GM18861 (cell line): ENCODE results near the gene FIS1.
A peak's percentile ranks its signal among the peaks of the same experiment; 100 is the strongest.
"Not testable (repeated sequence)": the region's sequence is repeated elsewhere in the genome, so short reads cannot be mapped to it uniquely, and the experiment has no call there.

ENCODE experiments used
- ATAC-seq: cut with Tn5 transposase; IDR thresholded peaks from one replicate; pipeline ENCODE4 v1.9.1; 2021; ENCODE audit not compliant: unreplicated experiment

Gene FIS1

GRCh38 chr7:101258243-101258731 is 13.4 kb upstream of the FIS1 start:
- no peak for ATAC-seq

DNA sequence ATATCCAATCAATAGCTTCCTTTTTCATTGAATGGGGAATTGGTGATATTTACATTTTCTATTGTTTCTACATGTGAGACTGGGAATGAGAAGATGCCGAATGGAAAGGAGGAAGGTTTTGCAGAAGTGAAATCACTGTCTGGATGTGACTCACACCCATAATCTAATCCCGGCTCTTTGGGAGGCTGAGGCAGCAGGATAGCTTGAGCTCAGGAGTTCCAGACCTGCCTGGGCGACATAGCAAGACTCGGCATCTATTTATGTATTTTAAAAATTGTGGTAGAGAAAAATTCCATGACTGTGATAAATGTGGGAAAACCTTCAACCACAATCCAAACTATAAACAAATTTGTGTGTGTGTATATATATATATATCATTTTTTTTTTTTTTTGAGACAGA is 10.9 kb upstream of the FIS1 start:
- ATAC-seq: no peak

DNA sequence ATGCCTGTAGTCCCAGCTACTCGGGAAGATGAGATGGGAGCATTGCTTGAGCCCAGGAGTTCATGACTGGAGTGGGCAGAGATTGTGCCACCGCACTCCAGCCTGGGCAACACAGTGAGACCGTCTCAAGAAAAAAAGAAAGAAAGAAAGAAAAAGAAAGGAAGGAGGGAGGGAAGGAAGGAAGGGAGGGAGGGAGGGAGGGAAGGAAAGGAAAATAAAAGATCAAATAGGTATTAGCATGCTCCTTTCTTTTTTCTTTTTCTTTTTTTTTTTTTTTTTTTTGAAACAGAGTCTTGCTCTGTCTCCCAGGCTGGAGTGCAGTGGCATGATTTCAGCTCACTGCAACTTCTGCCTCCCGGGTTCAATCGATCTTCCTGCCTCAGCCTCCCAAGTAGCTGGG is 8.3 kb upstream of the FIS1 start:
- ATAC-seq: not testable (repeated sequence)

DNA sequence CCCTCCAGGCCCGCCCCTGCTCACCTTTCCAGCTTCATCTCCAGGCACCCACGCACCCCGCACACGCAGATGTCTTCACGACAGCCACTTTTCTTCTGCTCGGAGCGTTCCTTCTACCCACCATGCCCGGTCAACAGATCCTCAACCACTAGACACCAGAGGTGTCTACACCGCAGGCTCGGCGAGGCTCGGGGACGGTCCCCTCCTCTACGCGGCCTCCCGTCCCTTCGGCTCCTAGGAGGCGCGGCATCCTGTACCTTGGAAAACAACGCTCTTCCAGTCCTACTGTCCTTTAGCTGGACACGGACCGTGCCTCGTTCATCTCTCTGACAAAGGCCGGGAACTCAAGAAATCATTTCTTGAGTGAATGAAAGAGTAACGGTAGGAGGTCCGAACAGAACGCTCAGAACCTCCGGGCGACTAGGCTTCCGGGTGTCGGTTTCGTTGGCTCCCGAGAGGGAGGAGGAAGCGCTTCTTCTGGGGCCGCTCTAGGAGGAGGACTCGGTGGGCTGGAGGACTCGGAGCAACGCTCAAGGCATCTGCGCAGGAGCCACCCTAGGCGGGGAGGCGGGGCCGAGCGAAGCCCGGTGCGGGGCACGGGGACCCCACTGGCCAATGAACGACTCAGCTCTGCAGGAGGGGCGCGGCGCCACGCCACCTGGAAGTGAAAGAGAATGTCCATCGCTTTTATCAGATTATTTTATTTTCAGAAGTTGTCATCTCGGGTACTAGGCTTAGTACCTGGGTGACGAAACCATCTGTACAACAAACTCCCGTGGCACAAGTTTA is 7.2 kb upstream of the FIS1 start:
- peak; percentile 92 for ATAC-seq

- no peak for ATAC-seq
Measured at GRCh38 chr7:101250324-101250723, 5.4 kb upstream of the FIS1 start.

DNA sequence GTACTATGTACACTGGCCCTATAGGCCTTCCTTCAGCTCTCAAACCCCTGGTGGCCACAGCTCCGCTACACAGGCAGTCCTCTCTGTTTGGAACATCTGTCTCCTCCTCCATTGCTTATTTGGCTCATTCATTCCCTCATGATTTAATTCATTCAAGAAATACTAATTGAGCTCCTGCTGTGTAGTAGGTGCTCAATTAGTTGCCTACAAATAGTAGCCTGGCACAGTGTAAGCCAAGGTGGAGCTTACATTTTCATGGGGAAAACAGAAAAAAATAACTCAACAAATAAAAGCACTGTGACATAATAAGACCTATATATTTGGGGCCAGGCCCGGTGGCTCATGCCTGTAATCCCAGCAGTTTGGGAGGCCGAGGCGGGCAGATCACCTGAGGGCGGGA is 3.4 kb upstream of the FIS1 start:
- ATAC-seq: no peak

- ATAC-seq: no peak
Measured at GRCh38 chr7:101245147-101245668, 327 bp upstream of the FIS1 start.

DNA sequence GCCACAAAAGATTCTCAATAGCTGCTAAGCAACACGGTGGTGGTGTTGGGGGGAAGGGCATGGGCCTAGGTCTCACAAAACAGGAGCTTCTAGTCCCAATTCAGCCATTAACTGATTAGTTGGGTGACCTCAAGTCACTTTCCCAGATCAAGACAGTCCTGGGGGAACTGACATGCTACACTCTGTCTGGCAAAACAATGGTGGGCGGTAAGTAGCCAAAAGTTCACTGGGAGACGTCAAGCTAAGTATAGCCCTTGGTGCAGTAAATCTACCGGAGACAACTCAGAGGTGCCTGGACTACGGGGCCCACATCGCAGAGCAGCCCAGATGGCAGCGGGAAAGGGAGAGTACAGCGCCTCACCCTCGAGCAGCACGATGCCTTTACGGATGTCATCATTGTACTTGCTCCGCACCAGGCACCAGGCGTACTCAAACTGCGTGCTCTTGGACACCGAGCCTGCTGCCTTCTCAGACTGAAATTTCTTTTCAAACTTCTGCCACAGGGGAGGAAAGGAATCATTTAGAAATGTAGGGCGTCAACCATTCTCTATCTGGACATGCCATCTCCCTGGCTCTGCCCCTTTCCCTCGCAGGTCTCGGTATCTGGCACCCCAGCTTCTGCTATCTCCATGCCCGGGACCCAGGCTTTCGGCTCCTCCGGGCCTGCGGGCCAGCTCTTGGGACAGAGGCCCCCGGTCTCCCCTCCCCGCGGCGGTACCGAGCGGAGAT is 1.1 kb downstream of the FIS1 start:
- ATAC-seq: no peak

DNA sequence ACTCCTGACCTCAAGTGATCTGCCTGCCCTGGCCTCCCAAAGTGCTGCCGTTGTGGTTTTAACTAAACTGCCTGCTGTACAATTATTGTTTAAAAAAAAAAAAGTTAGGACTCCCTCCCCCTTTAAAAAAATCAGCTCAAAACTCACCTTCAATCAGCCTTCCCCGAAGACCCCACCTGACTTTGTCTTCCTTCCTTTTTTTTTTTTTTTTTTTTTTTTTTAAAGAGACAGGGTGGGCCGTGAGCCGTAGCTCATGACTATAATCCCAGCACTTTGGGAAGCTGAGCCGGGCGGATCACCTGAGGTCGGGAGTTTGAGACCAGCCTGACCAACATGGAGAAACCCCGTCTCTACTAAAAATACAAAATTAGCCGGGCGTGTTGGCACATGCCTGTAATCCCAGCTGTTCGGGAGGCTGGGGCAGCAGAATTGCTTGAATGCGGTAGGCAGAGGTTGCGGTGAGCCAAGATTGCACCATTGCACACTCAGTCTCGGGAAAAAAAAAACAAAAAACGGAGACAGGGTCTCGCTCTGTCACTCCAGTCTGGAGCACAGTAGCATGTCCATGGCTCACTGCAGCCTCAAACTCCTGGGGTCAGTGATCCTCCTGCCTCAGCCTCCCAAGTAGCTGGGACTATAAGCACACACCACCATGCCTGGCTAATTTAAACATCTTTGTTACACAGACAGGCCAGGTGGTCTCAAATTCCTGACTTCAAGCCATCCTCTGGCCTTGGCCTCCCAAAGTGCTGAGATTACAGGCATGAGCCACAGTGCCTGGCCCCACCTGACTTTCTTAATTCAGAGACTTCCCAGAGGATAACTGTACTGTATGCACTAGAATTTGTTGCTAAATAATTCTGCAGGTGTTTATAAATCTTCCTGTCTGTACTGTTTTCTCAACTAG is 3.2 kb downstream of the FIS1 start:
- ATAC-seq: no peak

GRCh38 chr7:101241015-101241363 is 3.9 kb downstream of the FIS1 start:
- no peak for ATAC-seq

DNA sequence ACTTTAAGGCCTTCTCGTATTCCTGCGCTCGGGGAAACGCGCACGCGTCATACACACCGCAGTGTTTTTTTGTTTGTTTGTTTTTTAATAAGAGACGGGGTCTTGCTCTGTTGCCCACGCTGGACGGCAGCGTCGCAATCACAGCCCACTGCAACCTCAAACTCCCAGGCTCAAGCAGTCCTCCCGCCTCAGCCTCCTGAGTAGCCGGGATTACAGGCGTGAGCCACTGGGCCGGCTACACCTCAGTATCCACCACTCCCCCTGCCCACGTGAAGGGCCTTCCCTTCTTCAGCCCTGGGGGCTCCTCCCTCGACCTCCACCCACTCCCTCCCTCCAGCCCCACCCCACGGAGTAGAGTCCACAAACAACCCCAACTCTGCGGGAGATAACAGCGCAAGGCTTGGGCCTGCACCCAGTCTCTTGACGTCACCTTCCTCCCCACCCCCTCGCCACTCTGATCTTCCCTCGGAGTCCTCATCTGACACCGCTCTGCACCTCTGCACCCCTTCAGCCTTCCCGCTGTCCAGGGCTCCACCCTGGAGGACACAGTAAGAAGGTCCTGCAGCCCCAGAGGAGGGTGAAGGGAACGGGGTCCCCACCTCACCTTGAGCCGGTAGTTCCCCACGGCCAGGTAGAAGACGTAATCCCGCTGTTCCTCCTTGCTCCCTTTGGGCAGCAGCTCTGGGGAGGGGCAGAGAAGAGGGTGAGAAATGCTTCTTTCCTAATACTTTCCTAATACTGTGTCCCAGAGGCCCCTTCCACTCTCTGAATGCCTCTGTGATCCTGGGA is 4.5 kb downstream of the FIS1 start:
- no peak for ATAC-seq

DNA sequence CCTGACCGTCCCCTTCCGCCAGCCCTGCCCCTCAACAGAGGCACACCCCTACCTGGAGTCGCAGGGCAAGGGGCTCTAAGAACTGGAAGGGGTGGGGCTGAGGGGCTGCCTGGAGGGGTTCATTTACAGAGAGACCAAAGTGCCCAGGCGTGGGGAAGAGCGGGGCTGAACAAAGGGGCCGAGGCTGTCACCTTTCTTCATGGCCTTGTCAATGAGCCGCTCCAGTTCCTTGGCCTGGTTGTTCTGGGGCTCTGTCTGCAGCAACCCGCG is 5.0 kb downstream of the FIS1 start:
- ATAC-seq: no peak

DNA sequence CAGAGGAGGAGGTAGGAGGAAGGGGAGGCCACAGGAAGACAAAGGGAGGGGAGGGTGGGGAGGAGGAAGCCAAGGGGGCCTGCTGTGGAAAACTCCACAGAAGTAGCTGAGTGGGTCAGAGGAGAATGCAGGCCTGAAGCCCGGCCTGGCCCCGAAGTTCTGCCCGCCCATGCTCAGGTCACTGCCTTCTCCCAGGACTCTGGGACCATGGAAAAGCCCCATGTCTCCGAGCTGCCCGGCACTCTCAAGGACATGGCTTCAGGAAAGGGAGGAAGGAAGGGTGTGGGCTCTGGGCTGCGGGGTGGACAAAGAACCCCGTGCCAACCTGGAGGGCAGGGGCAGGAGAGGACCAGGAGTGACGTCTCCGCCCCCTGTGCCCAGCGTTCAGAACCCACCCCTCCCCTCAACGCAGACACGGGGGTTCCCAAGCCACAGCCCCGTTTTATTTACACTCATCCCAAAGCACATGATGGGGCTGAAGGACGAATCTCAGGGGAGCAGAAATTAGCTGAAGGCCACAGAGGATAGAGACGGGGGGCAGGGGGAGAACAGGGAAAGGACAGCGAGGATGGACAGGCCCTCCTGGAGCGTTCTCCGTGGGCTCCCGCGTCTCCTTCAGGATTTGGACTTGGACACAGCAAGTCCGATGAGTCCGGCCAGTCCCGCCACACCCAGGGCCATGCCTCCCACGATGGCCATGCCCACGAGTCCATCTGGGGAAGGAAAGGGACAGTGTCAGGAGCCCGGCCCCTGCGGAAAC is 5.5 kb downstream of the FIS1 start:
- ATAC-seq: no peak

GRCh38 chr7:101238226-101239182 is 6.4 kb downstream of the FIS1 start:
- ATAC-seq: no peak

DNA sequence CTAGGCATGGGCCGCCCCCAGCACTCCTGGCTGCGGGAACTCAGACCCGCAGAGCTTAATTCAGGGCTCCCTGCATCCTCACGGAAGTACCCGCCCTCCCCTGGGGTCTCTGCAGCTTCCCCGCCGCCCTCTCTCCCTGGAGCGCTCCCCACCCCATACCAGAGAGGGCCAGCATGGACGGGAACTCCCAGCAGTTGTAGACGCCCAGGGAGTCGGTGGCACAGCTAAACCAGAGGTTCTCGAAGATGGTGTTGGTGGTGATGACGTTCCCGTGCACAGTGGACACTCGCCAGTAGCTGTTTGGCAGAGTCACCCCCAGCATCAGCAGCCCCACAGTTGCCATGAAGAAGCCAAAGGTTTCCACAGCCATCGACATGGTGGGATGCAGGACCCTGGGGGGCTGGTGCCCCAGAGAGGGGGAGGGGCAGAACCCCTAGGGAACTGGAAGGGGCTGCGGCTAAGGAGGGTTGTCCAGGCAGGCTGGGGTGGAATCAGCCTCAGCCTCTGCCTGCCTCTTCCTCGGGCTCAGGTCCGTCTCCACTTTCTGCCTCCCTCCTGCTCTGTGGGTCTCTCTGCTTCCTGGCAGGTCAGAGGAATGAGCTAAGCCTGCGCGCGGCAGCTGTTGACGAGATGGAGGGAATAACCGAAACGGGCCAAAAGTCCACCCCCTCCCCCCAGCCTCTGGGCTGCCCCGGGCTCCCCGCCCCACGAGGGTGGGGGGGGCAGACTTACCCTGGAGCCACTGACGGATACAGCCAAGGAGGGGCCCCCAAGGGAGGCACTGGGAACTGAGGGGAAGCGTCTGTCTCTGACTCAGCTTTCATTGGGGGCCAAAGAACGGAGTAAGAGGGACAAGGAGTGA is 7.4 kb downstream of the FIS1 start, which contains the start of gene CLDN15:
TSS of gene CLDN15 (minus strand) at position 597 of the 862 bp plus-strand sequence. CDS start at position 376, 221 bp downstream.
- no peak for ATAC-seq

DNA sequence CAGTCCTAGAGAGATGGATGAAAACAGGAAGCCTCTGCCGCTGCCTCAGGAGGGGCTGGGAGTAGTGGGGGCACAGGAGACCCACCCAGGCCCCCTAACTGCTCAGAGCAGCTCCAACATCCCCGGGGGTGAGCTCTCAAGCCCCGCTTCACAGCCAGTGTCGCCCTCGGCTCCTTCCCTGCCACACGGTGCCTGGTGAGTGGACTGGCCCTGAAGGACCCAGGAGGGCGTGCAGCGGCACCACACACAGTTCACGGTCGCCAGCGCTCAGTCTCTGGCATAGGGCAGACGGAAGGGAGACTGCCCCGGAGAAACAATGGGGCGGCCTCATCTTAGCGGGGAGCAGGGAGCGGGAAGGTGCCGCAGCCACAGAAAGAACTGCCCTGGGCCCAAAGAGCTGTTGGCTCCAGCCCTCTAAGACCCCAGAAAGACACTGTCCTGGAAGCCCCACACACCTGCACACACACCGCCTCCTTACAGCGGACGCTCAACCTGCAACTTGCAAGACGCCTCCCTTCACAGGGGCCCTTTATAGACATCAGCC is 8.5 kb downstream of the FIS1 start:
- ATAC-seq: no peak

- no peak for ATAC-seq
Measured at GRCh38 chr7:101235522-101235921, 9.4 kb downstream of the FIS1 start.
